ENCODE measurements around the gene BAIAP2. TPM values are rescaled to one million over a fixed set of nuclear protein-coding genes. Genes with fewer than 3 reads are reported as not detected.
A peak's percentile ranks its signal among the peaks of the same experiment; 100 is the strongest.
"Not testable (repeated sequence)": the region's sequence is repeated elsewhere in the genome, so short reads cannot be mapped to it uniquely, and the experiment has no call there.

Gene BAIAP2
- total RNA-seq, 2 donors from 2014 or later = 11.0 to 13.9 TPM

DNA sequence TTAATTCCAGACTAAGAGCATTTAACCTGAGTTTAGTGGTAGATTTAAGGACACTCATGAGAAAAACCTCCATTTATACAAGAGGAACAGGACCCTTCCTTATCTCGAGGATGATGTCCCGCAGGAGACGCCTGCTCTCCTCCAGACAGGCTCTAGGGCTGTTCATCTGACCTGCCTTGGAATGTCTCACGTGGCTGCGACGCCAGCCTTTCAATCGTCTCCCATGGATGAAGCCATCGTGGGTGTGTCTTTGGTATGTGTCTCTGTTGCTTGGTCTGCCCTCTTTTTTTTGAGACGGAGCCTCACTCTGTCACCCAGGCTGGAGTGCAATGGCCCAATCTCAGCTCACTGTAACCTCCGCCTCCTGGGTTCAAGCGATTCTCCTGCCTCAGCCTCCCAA, 26.8 kb upstream of the BAIAP2 start:
- no peaks in the 10 kb centered on the region for H3K9me3 ChIP-seq (ENCODE audit: control insufficient read depth, low read length, poor library complexity, severe bottlenecking)
- Mint-ChIP-seq H3K27me3 (peaks cover 7% of the 10 kb centered on the region), H3K36me3 (ENCODE audit: low read depth) (peaks cover 6% of the 10 kb centered on the region), H3K4me3 (no peak overlapping the region), H3K27ac (no peak overlapping the region), H3K4me1 (peaks cover 6% of the 10 kb centered on the region)
- no peak for ATAC-seq
- no peak for DNase-seq

- Mint-ChIP-seq H3K4me3 (no peak overlapping the region), H3K27ac (no peak overlapping the region), H3K36me3 (ENCODE audit: low read depth) (peaks cover 6% of the 10 kb centered on the region), H3K4me1 (peaks cover 4% of the 10 kb centered on the region), H3K27me3 (peaks cover 7% of the 10 kb centered on the region)
- H3K9me3 ChIP-seq (ENCODE audit: control insufficient read depth, low read length, poor library complexity, severe bottlenecking) = no peaks in the 10 kb centered on the region
- no peak for ATAC-seq
- no peak for DNase-seq
Measured at GRCh38 chr17:81009136-81009535, 25.8 kb upstream of the BAIAP2 start.

DNA sequence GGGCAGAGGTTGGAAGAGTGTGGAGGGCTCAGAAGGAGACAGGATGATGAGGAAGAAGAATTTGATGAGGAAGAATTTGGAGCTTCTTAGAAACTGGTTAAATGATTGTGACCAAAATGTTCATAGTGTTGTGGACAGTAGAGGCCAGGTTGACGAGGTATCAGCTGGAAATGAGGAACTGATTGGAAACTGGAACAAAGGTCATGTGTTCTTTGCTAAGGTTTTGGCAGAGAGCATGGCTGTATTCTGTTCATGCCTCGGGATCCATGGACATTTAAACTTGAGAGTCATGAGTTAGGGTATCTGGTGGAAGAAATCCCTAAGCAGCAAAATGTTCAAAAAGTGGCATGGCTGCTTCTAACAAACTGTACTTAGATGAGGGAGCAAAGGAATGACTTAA, 24.0 kb upstream of the BAIAP2 start:
- Mint-ChIP-seq H3K27me3 (no peaks in the 10 kb centered on the region), H3K4me1 (no peaks in the 10 kb centered on the region), H3K27ac (no peak overlapping the region), H3K4me3 (no peak overlapping the region), H3K36me3 (ENCODE audit: low read depth) (peaks cover 3% of the 10 kb centered on the region)
- no peaks in the 10 kb centered on the region for H3K9me3 ChIP-seq (ENCODE audit: control insufficient read depth, low read length, poor library complexity, severe bottlenecking)
- ATAC-seq (no peak), DNase-seq (no peak)

DNA sequence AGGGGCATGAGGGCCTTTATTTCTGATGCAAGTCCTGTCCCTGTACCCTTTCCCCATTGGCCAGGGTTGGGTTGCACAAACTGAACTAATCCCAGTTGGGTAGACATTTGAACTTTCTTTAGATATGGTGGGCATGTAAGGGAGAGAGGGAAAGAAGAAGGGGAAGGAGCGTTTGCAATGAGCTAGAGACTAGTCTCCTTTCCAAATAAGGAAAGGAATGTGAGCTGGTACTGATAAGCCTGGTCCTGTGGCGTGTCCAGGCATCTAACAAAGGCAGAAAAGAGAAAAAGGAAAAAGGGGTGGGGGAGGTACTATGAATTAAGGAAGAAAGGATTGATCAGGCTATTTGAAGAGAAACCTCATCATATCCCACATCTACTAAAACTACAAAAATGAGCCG, 23.0 kb upstream of the BAIAP2 start:
- H3K27ac Mint-ChIP-seq = no peak overlapping the region
- no peaks in the 10 kb centered on the region for H3K9me3 ChIP-seq (ENCODE audit: control insufficient read depth, low read length, poor library complexity, severe bottlenecking)
- no peak overlapping the region for H3K4me3 Mint-ChIP-seq
- no peaks in the 10 kb centered on the region for H3K4me1 Mint-ChIP-seq
- no peaks in the 10 kb centered on the region for H3K27me3 Mint-ChIP-seq
- ATAC-seq = no peak
- peaks cover 3% of the 10 kb centered on the region for H3K36me3 Mint-ChIP-seq (ENCODE audit: low read depth)
- DNase-seq = no peak

GRCh38 chr17:81012574-81013447, 22.1 kb upstream of the BAIAP2 start:
- peaks cover 3% of the 10 kb centered on the region for H3K36me3 Mint-ChIP-seq (ENCODE audit: low read depth)
- DNase-seq = no peak
- H3K4me1 Mint-ChIP-seq = peaks cover 4% of the 10 kb centered on the region
- H3K27me3 Mint-ChIP-seq = no peaks in the 10 kb centered on the region
- no peak overlapping the region for H3K27ac Mint-ChIP-seq
- no peaks in the 10 kb centered on the region for H3K9me3 ChIP-seq (ENCODE audit: control insufficient read depth, low read length, poor library complexity, severe bottlenecking)
- no peak overlapping the region for H3K4me3 Mint-ChIP-seq
- no peak for ATAC-seq

DNA sequence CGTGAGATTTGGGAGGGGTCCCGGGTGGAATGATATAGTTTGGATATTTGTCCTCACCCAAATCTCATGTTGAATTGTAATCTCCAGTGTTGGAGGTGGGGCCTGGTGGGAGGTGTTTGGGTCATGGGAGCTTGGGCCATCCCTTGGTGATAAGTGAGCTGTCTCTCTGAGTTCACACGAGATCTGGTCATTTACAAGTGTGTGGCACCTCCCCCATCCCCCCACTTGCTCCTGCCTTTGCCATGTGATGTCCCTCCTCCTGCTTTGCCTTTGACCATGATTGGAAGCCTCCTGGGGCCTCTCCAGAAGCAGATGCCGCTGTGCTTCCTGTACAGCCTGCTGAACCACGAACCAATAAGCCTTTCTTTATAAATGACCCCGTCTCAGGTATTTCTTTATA, 21.3 kb upstream of the BAIAP2 start:
- no peaks in the 10 kb centered on the region for H3K27me3 Mint-ChIP-seq
- peaks cover 11% of the 10 kb centered on the region for H3K4me1 Mint-ChIP-seq
- DNase-seq = no peak
- peaks cover 3% of the 10 kb centered on the region for H3K36me3 Mint-ChIP-seq (ENCODE audit: low read depth)
- no peak overlapping the region for H3K27ac Mint-ChIP-seq
- no peak for ATAC-seq
- H3K4me3 Mint-ChIP-seq = no peak overlapping the region
- no peaks in the 10 kb centered on the region for H3K9me3 ChIP-seq (ENCODE audit: control insufficient read depth, low read length, poor library complexity, severe bottlenecking)

- H3K36me3 Mint-ChIP-seq (ENCODE audit: low read depth) = peaks cover 3% of the 10 kb centered on the region
- H3K4me3 Mint-ChIP-seq = no peak overlapping the region
- no peak overlapping the region for H3K27ac Mint-ChIP-seq
- H3K9me3 ChIP-seq (ENCODE audit: control insufficient read depth, low read length, poor library complexity, severe bottlenecking) = no peaks in the 10 kb centered on the region
- DNase-seq = no peak
- no peak for ATAC-seq
- H3K4me1 Mint-ChIP-seq = peaks cover 18% of the 10 kb centered on the region
- no peaks in the 10 kb centered on the region for H3K27me3 Mint-ChIP-seq
Measured at GRCh38 chr17:81015136-81015535, 19.8 kb upstream of the BAIAP2 start.

DNA sequence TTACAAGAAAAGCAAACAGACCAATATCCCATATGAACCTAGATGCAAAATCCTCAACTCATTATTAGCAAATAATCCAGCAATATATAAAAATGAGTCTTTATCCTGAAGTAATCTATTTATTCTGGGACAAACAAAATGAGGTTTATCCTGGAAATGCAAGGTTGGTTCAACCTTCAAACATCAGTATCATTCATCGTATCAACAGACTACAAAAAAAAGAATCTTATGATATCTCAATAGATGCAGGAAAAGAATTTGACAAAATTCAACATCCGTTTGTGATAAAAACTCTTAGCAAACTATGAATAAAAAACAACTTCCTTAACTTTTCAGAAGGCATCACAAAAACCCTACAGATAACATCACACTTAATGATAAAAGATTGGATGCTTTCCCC, 18.4 kb upstream of the BAIAP2 start:
- no peaks in the 10 kb centered on the region for H3K9me3 ChIP-seq (ENCODE audit: control insufficient read depth, low read length, poor library complexity, severe bottlenecking)
- no peak for DNase-seq
- Mint-ChIP-seq H3K4me3 (no peak overlapping the region), H3K36me3 (ENCODE audit: low read depth) (no peaks in the 10 kb centered on the region), H3K4me1 (peaks cover 18% of the 10 kb centered on the region), H3K27me3 (no peaks in the 10 kb centered on the region), H3K27ac (peak overlapping the region; percentile 95)
- ATAC-seq = no peak

GRCh38 chr17:81017330-81017729, 17.6 kb upstream of the BAIAP2 start:
- H3K9me3 ChIP-seq (ENCODE audit: control insufficient read depth, low read length, poor library complexity, severe bottlenecking); ATAC-seq; H3K4me3 Mint-ChIP-seq; DNase-seq; H3K27me3 Mint-ChIP-seq; H3K36me3 Mint-ChIP-seq (ENCODE audit: low read depth): not testable (repeated sequence)
- Mint-ChIP-seq H3K4me1 (peaks cover 18% of the 10 kb centered on the region), H3K27ac (peak overlapping the region; percentile 95)

- Mint-ChIP-seq H3K4me1 (peaks cover 18% of the 10 kb centered on the region), H3K36me3 (ENCODE audit: low read depth) (no peaks in the 10 kb centered on the region), H3K27me3 (no peaks in the 10 kb centered on the region), H3K4me3 (peak overlapping the region; percentile 87), H3K27ac (peak overlapping the region; percentile 95)
- no peak for DNase-seq
- no peaks in the 10 kb centered on the region for H3K9me3 ChIP-seq (ENCODE audit: control insufficient read depth, low read length, poor library complexity, severe bottlenecking)
- ATAC-seq = peak; percentile 87
Measured at GRCh38 chr17:81018044-81018802, 16.7 kb upstream of the BAIAP2 start.

- no peaks in the 10 kb centered on the region for H3K9me3 ChIP-seq (ENCODE audit: control insufficient read depth, low read length, poor library complexity, severe bottlenecking)
- H3K4me1 Mint-ChIP-seq = peaks cover 24% of the 10 kb centered on the region
- DNase-seq (no peak), ATAC-seq (no peak)
- H3K36me3 Mint-ChIP-seq (ENCODE audit: low read depth) = no peaks in the 10 kb centered on the region
- no peaks in the 10 kb centered on the region for H3K27me3 Mint-ChIP-seq
- peak overlapping the region; percentile 95 for H3K27ac Mint-ChIP-seq
- peak overlapping the region; percentile 50 for H3K4me3 Mint-ChIP-seq
Measured at GRCh38 chr17:81019563-81020442, 15.1 kb upstream of the BAIAP2 start.

DNA sequence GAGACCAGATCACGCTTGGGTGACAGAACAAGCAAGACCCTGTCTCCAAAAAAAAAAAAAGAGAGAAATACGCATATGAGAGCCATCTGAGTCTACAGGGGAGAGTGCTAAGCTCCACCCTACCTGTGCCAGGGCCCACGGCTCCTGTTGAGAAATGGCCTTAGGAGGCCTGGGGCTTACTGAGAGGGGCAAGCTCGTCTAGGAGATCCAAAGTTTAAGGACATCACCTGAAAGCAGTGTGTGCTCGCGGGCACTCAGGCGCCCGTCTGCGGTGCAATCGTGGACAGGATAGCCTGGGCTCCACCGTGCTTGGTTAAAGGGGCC, 14.5 kb upstream of the BAIAP2 start:
- Mint-ChIP-seq H3K4me1 (peaks cover 24% of the 10 kb centered on the region), H3K36me3 (ENCODE audit: low read depth) (no peaks in the 10 kb centered on the region), H3K4me3 (no peak overlapping the region), H3K27me3 (peaks cover 5% of the 10 kb centered on the region), H3K27ac (no peak overlapping the region)
- no peaks in the 10 kb centered on the region for H3K9me3 ChIP-seq (ENCODE audit: control insufficient read depth, low read length, poor library complexity, severe bottlenecking)
- no peak for DNase-seq
- ATAC-seq = no peak
